SK-N-MC (cell line): ENCODE results near the gene EMID1.

Experiments used
- DNase-seq: peaks from one replicate; pipeline ENCODE4 v3.0.0-alpha.2; 2011; ENCODE audit warnings: low read depth, low spot score
- H3K27ac ChIP-seq: fragments of 200-600 bp; sonication (generic); 2 replicates; pipeline ENCODE4 v1.5.1; 2016; ENCODE audit warnings: mixed run types
- H3K36me3 ChIP-seq: fragments of 200-600 bp; sonication (generic); 2 replicates; pipeline ENCODE4 v1.6.1; 2017; ENCODE audit warnings: antibody characterized with exemption, low read length, mixed read lengths; ENCODE audit not compliant: insufficient read depth
- H3K4me3 ChIP-seq: fragments of 200-600 bp; sonication (generic); 2 replicates; pipeline ENCODE4 v1.5.1; 2016
- H3K9ac ChIP-seq: fragments of 200-600 bp; sonication (generic); 2 replicates; pipeline ENCODE4 v1.8.0; 2017; ENCODE audit warnings: mixed run types, mixed read lengths; ENCODE audit not compliant: insufficient read length
- H3K9me3 ChIP-seq: fragments of 200-600 bp; sonication (generic); 2 replicates; pipeline ENCODE4 v1.6.1; 2017; ENCODE audit warnings: low read depth, mild to moderate bottlenecking, antibody characterized with exemption, low read length, moderate library complexity, mixed read lengths
- EZH2 ChIP-seq: fragments of 200-600 bp; sonication (generic); IDR thresholded peaks from one replicate; pipeline ENCODE4 v1.6.1; 2017; ENCODE audit warnings: antibody characterized with exemption
- FOXP2 ChIP-seq: optimal IDR thresholded peaks from 2 replicates; pipeline ENCODE3; 2011; ENCODE audit warnings: mild to moderate bottlenecking, moderate library complexity; ENCODE audit not compliant: insufficient read depth; ENCODE audit errors: extremely low read length, control extremely low read depth
- POLR2AphosphoS5 ChIP-seq: IDR thresholded peaks from 2 replicates; pipeline ENCODE4 v1.6.1; 2012; ENCODE audit warnings: mild to moderate bottlenecking, low read depth, low read length, borderline replicate concordance

The EMID1 gene

GRCh38 chr22:29298641-29299040 lies 92.9 kb downstream of the EMID1 start:
- Histone ChIP-seq H3K9ac (no peak overlapping the region), H3K4me3 (no peak overlapping the region), H3K36me3 (peaks cover 56% of the 10 kb centered on the region), H3K27ac (no peak overlapping the region), H3K9me3 (no peaks in the 10 kb centered on the region)
- no peak for DNase-seq
- TF ChIP-seq FOXP2 (no peak), POLR2AphosphoS5 (no peak)

- Histone ChIP-seq H3K27ac (no peak overlapping the region), H3K9me3 (no peaks in the 10 kb centered on the region), H3K4me3 (no peak overlapping the region), H3K36me3 (peaks cover 50% of the 10 kb centered on the region), H3K9ac (no peak overlapping the region)
- TF ChIP-seq FOXP2: no peak
- TF ChIP-seq EZH2: no peak
- no peak for TF ChIP-seq POLR2AphosphoS5
- DNase-seq: no peak
Observed at GRCh38 chr22:29299136-29299900, 93.6 kb downstream of the EMID1 start.

GRCh38 chr22:29300467-29300806 lies 94.7 kb downstream of the EMID1 start:
- TF ChIP-seq POLR2AphosphoS5 (no peak), EZH2 (no peak), FOXP2 (no peak)
- Histone ChIP-seq H3K9me3 (no peaks in the 10 kb centered on the region), H3K9ac (no peak overlapping the region), H3K4me3 (no peak overlapping the region), H3K27ac (peak overlapping the region; percentile 36; the same call in 1 of the 2 replicates), H3K36me3 (peaks cover 40% of the 10 kb centered on the region)
- no peak for DNase-seq

DNA sequence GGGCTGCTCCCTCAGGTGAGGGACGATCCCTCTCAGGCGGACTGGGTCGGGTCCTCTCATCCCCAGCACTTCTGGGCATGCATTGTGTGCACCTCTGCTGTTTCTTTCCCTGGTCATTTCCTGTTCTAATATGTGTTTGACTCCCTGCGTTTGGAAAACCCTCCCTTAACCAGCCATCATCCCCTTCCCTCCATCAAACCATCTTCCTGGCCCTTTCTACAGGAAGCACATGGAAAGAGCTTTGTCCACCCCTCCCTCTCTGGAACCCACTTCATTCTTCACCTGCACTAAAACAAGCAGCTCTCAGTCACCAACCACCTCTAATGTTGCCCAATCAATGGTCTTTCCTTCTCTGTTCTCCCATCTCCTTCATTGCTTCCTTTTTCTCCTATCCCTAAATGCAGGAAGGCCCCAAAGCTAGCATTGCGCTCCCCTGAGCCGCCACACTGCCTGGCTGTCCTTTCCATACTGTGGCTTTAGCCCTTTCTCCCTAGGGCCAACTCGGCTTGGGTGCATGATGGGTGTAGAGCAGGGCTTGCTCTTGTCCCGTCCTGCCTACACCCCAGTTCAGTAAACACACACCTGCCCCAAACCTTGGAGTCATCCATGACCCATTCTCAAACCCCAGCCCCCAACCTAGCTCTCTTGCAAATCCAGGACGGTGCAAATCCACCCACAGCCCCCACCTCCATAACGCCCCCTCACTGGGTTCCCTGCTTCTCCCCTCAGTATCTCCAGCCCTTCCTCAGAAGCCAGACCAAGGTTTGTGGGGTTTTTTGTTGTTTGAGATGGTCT lies 95.3 kb downstream of the EMID1 start:
- Histone ChIP-seq H3K4me3 (no peak overlapping the region), H3K36me3 (peaks cover 34% of the 10 kb centered on the region), H3K9ac (no peak overlapping the region), H3K27ac (peak overlapping the region; percentile 46), H3K9me3 (no peaks in the 10 kb centered on the region)
- DNase-seq: no peak
- no peak; the same call in 1 of the 2 replicates for TF ChIP-seq POLR2AphosphoS5
- TF ChIP-seq FOXP2: no peak
- no peak for TF ChIP-seq EZH2

- no peak for DNase-seq
- TF ChIP-seq POLR2AphosphoS5 (no peak), EZH2 (no peak), FOXP2 (no peak)
- Histone ChIP-seq H3K9me3 (no peaks in the 10 kb centered on the region), H3K4me3 (no peak overlapping the region), H3K36me3 (peaks cover 25% of the 10 kb centered on the region), H3K9ac (no peak overlapping the region), H3K27ac (peak overlapping the region; percentile 46; the same call in 1 of the 2 replicates)
Observed at GRCh38 chr22:29301716-29302401, 96.2 kb downstream of the EMID1 start.

- H3K27ac ChIP-seq: no peak overlapping the region
- no peak for DNase-seq
Observed at GRCh38 chr22:29302402-29302680, 96.6 kb downstream of the EMID1 start.

DNA sequence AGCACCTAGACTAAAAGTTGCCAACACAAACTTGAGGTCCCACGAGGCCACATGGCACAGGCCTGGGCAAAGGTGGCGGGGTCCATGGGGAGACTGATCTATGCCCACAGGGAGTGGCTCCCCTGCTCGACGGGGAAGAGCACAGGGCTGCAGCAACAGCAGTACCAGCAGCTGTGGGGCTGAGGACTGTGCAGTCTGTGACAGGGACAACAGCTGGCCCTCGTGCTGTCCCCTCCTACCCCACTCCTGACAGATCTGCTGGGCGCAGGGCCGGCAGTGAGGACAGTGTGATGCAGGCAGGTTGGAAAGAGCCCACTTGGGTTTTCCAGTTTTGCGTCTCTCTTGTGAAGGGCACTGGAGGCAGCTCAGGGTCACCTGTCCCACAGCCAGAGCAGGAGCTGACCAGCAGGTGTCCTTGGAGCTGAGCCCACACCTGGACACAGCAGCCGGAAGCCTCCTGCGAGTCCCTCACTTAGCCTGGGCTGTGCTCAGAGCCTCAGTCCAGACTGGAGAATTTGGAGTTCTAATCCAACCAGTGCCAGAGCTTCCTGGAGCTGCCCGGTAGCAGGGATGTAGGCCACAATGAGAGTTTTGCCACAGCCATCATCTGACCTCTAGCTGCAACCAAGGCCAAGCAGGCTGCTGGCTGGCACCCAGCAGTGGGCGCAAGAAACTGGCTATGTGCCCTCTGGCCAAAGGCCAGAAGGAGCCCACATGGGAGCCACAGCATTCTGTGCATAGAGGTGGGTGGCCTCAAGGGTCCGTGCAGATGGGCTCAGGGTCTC lies 97.2 kb downstream of the EMID1 start:
- H3K9me3 ChIP-seq: no peaks in the 10 kb centered on the region
- H3K27ac ChIP-seq: no peak overlapping the region
- TF ChIP-seq FOXP2 (no peak), EZH2 (no peak), POLR2AphosphoS5 (no peak)
- H3K9ac ChIP-seq: no peak overlapping the region
- no peak overlapping the region for H3K4me3 ChIP-seq
- peaks cover 15% of the 10 kb centered on the region for H3K36me3 ChIP-seq
- no peak for DNase-seq

More at GRCh38 chr22:29302402-29302680, 96.6 kb downstream of the EMID1 start:
- Histone ChIP-seq H3K9ac (no peak overlapping the region), H3K36me3 (peaks cover 20% of the 10 kb centered on the region), H3K9me3 (no peaks in the 10 kb centered on the region), H3K4me3 (no peak overlapping the region)
- TF ChIP-seq EZH2 (no peak), POLR2AphosphoS5 (no peak), FOXP2 (no peak)

DNA sequence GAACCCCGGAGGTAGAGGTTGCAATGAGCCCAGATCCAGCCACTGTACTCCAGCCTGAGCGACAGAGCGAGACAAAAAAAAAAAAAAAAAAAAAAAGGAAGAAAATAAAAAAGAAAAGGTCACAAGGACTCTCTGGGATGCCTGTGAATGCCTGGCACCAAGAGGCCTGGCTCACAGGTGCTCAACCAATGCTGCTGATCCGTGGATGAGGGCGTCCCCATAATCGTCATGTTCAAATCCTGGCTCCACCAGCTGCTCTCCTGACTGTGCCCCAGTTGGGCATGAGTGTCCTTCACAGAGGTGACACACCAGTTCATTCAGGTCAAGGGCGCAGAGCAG lies 100.1 kb downstream of the EMID1 start:
- H3K27ac ChIP-seq: no peak overlapping the region
- DNase-seq: no peak
- H3K36me3 ChIP-seq: no peaks in the 10 kb centered on the region
- H3K4me3 ChIP-seq: peak overlapping the region; percentile 90
- no peak for TF ChIP-seq FOXP2
- TF ChIP-seq POLR2AphosphoS5: no peak
- no peak for TF ChIP-seq EZH2
- H3K9me3 ChIP-seq: no peaks in the 10 kb centered on the region
- H3K9ac ChIP-seq: no peak overlapping the region
